Osteocyte (in vitro differentiated cells): Measurements from ENCODE around the gene PIK3R5. TPM values are rescaled to one million over a fixed set of nuclear protein-coding genes. Genes with fewer than 3 reads are reported as not detected.

Source experiments
- DNase-seq: peaks from one replicate; pipeline ENCODE4 v3.0.0; 2021; ENCODE audit warnings: mixed read lengths; ENCODE audit not compliant: unreplicated experiment; ENCODE audit errors: extremely low spot score
- H3K27ac Mint-ChIP-seq: one replicate; pipeline ENCODE4 v1.8.0; 2021; ENCODE audit warnings: mild to moderate bottlenecking, mixed read lengths; ENCODE audit not compliant: unreplicated experiment
- H3K27me3 Mint-ChIP-seq: one replicate; pipeline ENCODE4 v1.8.0; 2021; ENCODE audit warnings: mixed read lengths; ENCODE audit not compliant: unreplicated experiment
- H3K36me3 Mint-ChIP-seq: one replicate; pipeline ENCODE4 v1.8.0; 2021; ENCODE audit warnings: mixed read lengths; ENCODE audit not compliant: unreplicated experiment
- H3K4me1 Mint-ChIP-seq: one replicate; pipeline ENCODE4 v1.8.0; 2021; ENCODE audit warnings: mixed read lengths; ENCODE audit not compliant: unreplicated experiment
- H3K4me3 Mint-ChIP-seq: one replicate; pipeline ENCODE4 v1.8.0; 2021; ENCODE audit warnings: mild to moderate bottlenecking, moderate library complexity, mixed read lengths; ENCODE audit not compliant: unreplicated experiment
- H3K9me3 Mint-ChIP-seq: one replicate; pipeline ENCODE4 v1.8.0; 2021; ENCODE audit warnings: mixed read lengths; ENCODE audit not compliant: unreplicated experiment
- CTCF ChIP-seq: fragments of 200-600 bp; sonication (generic); IDR thresholded peaks from 2 replicates; pipeline ENCODE4 v1.5.0; 2021; ENCODE audit warnings: antibody characterized with exemption, mild to moderate bottlenecking, moderate library complexity
- total RNA-seq: library from RNA; stranded (reverse); gene quantifications from 2 replicates; pipeline ENCODE4 v1.2.1, GENCODE V29; 2021

The PIK3R5 gene
- total RNA-seq, 1 donor from 2014 or later: not detected

- Mint-ChIP-seq H3K27me3 (peaks cover 50% of the 10 kb centered on the region), H3K36me3 (no peaks in the 10 kb centered on the region), H3K4me3 (no peak overlapping the region), H3K4me1 (no peaks in the 10 kb centered on the region), H3K27ac (no peak overlapping the region), H3K9me3 (no peaks in the 10 kb centered on the region)
- TF ChIP-seq CTCF: no peak
- DNase-seq: no peak
Measured at GRCh38 chr17:8909586-8910270, 55.8 kb downstream of the PIK3R5 start.

GRCh38 chr17:8905331-8905730 lies 60.2 kb downstream of the PIK3R5 start:
- H3K9me3 Mint-ChIP-seq: no peaks in the 10 kb centered on the region
- TF ChIP-seq CTCF: no peak
- no peak overlapping the region for H3K27ac Mint-ChIP-seq
- peak; percentile 53 for DNase-seq
- H3K4me3 Mint-ChIP-seq: no peak overlapping the region
- H3K4me1 Mint-ChIP-seq: no peaks in the 10 kb centered on the region
- no peaks in the 10 kb centered on the region for H3K36me3 Mint-ChIP-seq
- peaks cover 57% of the 10 kb centered on the region for H3K27me3 Mint-ChIP-seq

- Mint-ChIP-seq H3K36me3 (no peaks in the 10 kb centered on the region), H3K4me3 (no peak overlapping the region), H3K9me3 (no peaks in the 10 kb centered on the region), H3K27me3 (peaks cover 58% of the 10 kb centered on the region), H3K4me1 (no peaks in the 10 kb centered on the region), H3K27ac (no peak overlapping the region)
- no peak for TF ChIP-seq CTCF
- peak; percentile 54 for DNase-seq
Measured at GRCh38 chr17:8904686-8905085, 60.8 kb downstream of the PIK3R5 start.

GRCh38 chr17:8904201-8904600 lies 61.3 kb downstream of the PIK3R5 start:
- TF ChIP-seq CTCF: no peak
- Mint-ChIP-seq H3K9me3 (no peaks in the 10 kb centered on the region), H3K27ac (no peak overlapping the region), H3K36me3 (no peaks in the 10 kb centered on the region), H3K4me3 (no peak overlapping the region), H3K4me1 (no peaks in the 10 kb centered on the region), H3K27me3 (peaks cover 55% of the 10 kb centered on the region)
- DNase-seq: peak; percentile 38

- Mint-ChIP-seq H3K27ac (no peak overlapping the region), H3K27me3 (peaks cover 61% of the 10 kb centered on the region), H3K4me1 (no peaks in the 10 kb centered on the region), H3K4me3 (no peak overlapping the region), H3K36me3 (no peaks in the 10 kb centered on the region), H3K9me3 (no peaks in the 10 kb centered on the region)
- no peak for TF ChIP-seq CTCF
- no peak for DNase-seq
Measured at GRCh38 chr17:8900626-8901585, 64.6 kb downstream of the PIK3R5 start.
